Measurements from ENCODE around the gene WDR6. TPM values are rescaled to one million over a fixed set of nuclear protein-coding genes. Genes with fewer than 3 reads are reported as not detected.

The WDR6 gene
- total RNA-seq, 1 donor = 98.4 TPM

DNA sequence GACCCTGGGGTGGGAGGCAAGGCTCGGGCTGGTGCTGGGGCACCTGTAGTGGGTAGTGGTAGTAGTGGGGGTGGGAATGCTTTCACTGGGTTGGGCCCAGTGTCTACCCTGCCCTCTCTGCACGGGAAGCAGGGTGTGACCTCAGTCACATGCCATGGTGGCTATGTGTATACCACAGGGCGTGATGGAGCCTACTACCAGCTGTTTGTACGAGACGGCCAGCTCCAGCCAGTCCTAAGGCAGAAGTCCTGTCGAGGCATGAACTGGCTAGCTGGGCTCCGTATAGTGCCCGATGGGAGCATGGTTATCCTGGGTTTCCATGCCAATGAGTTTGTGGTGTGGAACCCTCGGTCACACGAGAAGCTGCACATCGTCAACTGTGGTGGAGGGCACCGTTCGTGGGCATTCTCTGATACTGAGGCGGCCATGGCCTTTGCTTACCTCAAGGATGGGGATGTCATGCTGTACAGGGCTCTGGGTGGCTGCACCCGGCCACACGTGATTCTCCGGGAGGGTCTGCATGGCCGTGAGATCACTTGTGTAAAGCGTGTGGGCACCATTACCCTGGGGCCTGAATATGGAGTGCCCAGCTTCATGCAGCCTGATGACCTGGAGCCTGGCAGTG lies 6.0 kb downstream of the WDR6 start:
- Histone ChIP-seq H3K4me1 (ENCODE audit: insufficient read depth, low read length) (peaks cover 7% of the 10 kb centered on the region), H4K20me1 (ENCODE audit: insufficient read depth, low read length) (peaks cover 52% of the 10 kb centered on the region), H2AFZ (ENCODE audit: low read length) (no peak overlapping the region), H3K4me2 (ENCODE audit: insufficient read depth, low read length) (no peak overlapping the region), H3K79me2 (ENCODE audit: insufficient read depth, low read length) (peaks cover 71% of the 10 kb centered on the region), H3K4me3 (ENCODE audit: insufficient read depth, low read length) (no peak overlapping the region), H3K36me3 (ENCODE audit: insufficient read depth, low read length) (peaks cover 38% of the 10 kb centered on the region), H3K27me3 (ENCODE audit: insufficient read depth, low read length) (no peaks in the 10 kb centered on the region), H3K27ac (ENCODE audit: low read depth, low read length) (no peak overlapping the region), H3K9me3 (ENCODE audit: low read depth, low read length) (no peaks in the 10 kb centered on the region)
- DNase-seq (ENCODE audit: insufficient read length, low spot score, missing footprints) = peak; percentile 50
- TF ChIP-seq, protein P1, sequence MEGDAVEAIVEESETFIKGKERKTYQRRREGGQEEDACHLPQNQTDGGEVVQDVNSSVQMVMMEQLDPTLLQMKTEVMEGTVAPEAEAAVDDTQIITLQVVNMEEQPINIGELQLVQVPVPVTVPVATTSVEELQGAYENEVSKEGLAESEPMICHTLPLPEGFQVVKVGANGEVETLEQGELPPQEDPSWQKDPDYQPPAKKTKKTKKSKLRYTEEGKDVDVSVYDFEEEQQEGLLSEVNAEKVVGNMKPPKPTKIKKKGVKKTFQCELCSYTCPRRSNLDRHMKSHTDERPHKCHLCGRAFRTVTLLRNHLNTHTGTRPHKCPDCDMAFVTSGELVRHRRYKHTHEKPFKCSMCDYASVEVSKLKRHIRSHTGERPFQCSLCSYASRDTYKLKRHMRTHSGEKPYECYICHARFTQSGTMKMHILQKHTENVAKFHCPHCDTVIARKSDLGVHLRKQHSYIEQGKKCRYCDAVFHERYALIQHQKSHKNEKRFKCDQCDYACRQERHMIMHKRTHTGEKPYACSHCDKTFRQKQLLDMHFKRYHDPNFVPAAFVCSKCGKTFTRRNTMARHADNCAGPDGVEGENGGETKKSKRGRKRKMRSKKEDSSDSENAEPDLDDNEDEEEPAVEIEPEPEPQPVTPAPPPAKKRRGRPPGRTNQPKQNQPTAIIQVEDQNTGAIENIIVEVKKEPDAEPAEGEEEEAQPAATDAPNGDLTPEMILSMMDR (IDR thresholded peaks at IDR 0.05; ENCODE audit: extremely low read depth, low read depth, low read length) = no peak

DNA sequence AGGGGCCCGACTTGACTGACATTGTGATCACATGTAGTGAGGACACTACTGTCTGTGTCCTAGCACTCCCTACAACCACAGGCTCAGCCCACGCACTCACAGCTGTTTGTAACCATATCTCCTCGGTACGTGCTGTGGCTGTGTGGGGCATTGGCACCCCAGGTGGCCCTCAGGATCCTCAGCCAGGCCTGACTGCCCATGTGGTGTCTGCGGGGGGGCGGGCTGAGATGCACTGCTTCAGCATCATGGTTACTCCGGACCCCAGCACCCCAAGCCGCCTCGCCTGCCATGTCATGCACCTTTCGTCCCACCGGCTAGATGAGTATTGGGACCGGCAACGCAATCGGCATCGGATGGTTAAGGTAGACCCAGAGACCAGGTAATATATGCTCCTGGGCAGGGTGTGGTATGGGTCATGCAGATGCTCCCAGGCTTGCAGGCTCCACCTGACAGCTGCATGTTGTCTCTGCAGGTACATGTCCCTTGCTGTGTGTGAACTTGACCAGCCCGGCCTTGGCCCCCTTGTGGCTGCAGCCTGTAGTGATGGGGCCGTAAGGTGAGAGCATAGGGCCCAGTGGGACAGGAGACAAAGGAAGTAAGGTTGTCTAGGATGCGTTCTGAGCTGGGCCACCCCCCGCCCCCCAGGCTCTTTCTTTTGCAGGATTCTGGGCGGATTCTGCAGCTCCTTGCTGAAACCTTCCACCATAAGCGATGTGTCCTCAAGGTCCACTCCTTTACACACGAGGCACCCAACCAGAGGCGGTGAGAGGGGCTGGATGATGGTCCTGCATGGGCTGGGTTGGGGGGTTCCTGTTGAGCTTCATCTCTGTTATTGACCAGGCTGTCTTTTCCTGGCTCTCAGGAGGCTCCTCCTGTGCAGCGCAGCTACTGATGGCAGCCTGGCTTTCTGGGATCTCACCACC lies 6.8 kb downstream of the WDR6 start:
- H2AFZ ChIP-seq (ENCODE audit: low read length) = no peak overlapping the region
- no peak overlapping the region for H3K4me2 ChIP-seq (ENCODE audit: insufficient read depth, low read length)
- peak; percentile 89 for DNase-seq (ENCODE audit: insufficient read length, low spot score, missing footprints)
- no peak overlapping the region for H3K27ac ChIP-seq (ENCODE audit: low read depth, low read length)
- peaks cover 68% of the 10 kb centered on the region for H3K79me2 ChIP-seq (ENCODE audit: insufficient read depth, low read length)
- peaks cover 12% of the 10 kb centered on the region for H3K4me1 ChIP-seq (ENCODE audit: insufficient read depth, low read length)
- no peaks in the 10 kb centered on the region for H3K27me3 ChIP-seq (ENCODE audit: insufficient read depth, low read length)
- H3K36me3 ChIP-seq (ENCODE audit: insufficient read depth, low read length) = peaks cover 38% of the 10 kb centered on the region
- no peak overlapping the region for H3K4me3 ChIP-seq (ENCODE audit: insufficient read depth, low read length)
- no peaks in the 10 kb centered on the region for H3K9me3 ChIP-seq (ENCODE audit: low read depth, low read length)
- H4K20me1 ChIP-seq (ENCODE audit: insufficient read depth, low read length) = peaks cover 47% of the 10 kb centered on the region
- TF ChIP-seq, protein P1 (IDR thresholded peaks at IDR 0.05; ENCODE audit: extremely low read depth, low read depth, low read length) = peak; percentile 71

DNA sequence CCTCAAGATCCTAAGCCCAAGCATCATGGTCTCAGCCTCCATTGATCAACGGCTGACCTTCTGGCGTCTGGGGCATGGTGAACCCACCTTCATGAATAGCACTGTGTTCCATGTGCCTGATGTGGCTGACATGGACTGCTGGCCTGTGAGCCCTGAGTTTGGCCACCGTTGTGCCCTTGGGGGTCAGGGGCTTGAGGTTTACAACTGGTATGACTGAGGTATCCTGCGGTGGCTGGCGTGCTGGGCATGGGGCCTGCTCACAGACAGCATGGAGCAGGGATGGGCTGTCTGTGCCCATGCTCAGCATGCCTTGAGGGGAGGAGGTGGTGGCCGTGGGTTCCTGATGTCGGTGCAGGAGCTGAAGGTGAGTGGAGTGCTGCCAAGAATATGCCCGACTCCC lies 7.9 kb downstream of the WDR6 start:
- no peak overlapping the region for H2AFZ ChIP-seq (ENCODE audit: low read length)

More for the DNA sequence above, 7.9 kb downstream of the WDR6 start:
- Histone ChIP-seq H3K4me1 (ENCODE audit: insufficient read depth, low read length) (peaks cover 17% of the 10 kb centered on the region), H3K4me2 (ENCODE audit: insufficient read depth, low read length) (no peak overlapping the region), H3K27ac (ENCODE audit: low read depth, low read length) (no peak overlapping the region), H4K20me1 (ENCODE audit: insufficient read depth, low read length) (peaks cover 42% of the 10 kb centered on the region), H3K4me3 (ENCODE audit: insufficient read depth, low read length) (no peak overlapping the region), H3K79me2 (ENCODE audit: insufficient read depth, low read length) (peaks cover 64% of the 10 kb centered on the region), H3K36me3 (ENCODE audit: insufficient read depth, low read length) (peaks cover 38% of the 10 kb centered on the region), H3K9me3 (ENCODE audit: low read depth, low read length) (no peaks in the 10 kb centered on the region), H3K27me3 (ENCODE audit: insufficient read depth, low read length) (no peaks in the 10 kb centered on the region)
- peak; percentile 44 for DNase-seq (ENCODE audit: insufficient read length, low spot score, missing footprints)
- TF ChIP-seq, protein P1 (IDR thresholded peaks at IDR 0.05; ENCODE audit: extremely low read depth, low read depth, low read length) = no peak

Measured in osteoblast (primary cell).